GM19468 (cell line): Measurements from ENCODE around the gene ANKRD34B.

Experiments
- ATAC-seq: cut with Tn5 transposase; IDR thresholded peaks from one replicate; pipeline ENCODE4 v1.9.1; 2021; ENCODE audit warnings: mild to moderate bottlenecking, moderate library complexity, moderate number of reproducible peaks; ENCODE audit not compliant: unreplicated experiment; ENCODE audit errors: extremely low read depth

ANKRD34B gene

GRCh38 chr5:80573062-80573461 is 3.0 kb upstream of the ANKRD34B start:
- ATAC-seq: no peak

GRCh38 chr5:80569086-80569960 is 757 bp downstream of the ANKRD34B start:
- no peak for ATAC-seq

- no peak for ATAC-seq
Observed at GRCh38 chr5:80568251-80568650, 1.8 kb downstream of the ANKRD34B start.

- ATAC-seq: no peak
Observed at GRCh38 chr5:80566711-80567259, 3.3 kb downstream of the ANKRD34B start.

- no peak for ATAC-seq
Observed at GRCh38 chr5:80565330-80565729, 4.8 kb downstream of the ANKRD34B start.

GRCh38 chr5:80559244-80559643 is 10.8 kb downstream of the ANKRD34B start:
- ATAC-seq: no peak

- no peak for ATAC-seq
Observed at GRCh38 chr5:80555099-80555498, 15.0 kb downstream of the ANKRD34B start.

GRCh38 chr5:80554646-80555045 is 15.4 kb downstream of the ANKRD34B start:
- no peak for ATAC-seq

GRCh38 chr5:80541392-80541791 is 28.7 kb downstream of the ANKRD34B start:
- ATAC-seq: no peak

GRCh38 chr5:80540691-80541090 is 29.4 kb downstream of the ANKRD34B start:
- ATAC-seq: no peak

GRCh38 chr5:80516826-80517225 is 53.3 kb downstream of the ANKRD34B start:
- ATAC-seq: no peak

- ATAC-seq: no peak
Observed at GRCh38 chr5:80509362-80509761, 60.7 kb downstream of the ANKRD34B start.

GRCh38 chr5:80508844-80509243 is 61.2 kb downstream of the ANKRD34B start:
- no peak for ATAC-seq

GRCh38 chr5:80507663-80508062 is 62.4 kb downstream of the ANKRD34B start:
- ATAC-seq: no peak
